HG03565 (cell line): ENCODE results near the gene SLC15A2.

Experiments
- ATAC-seq: cut with Tn5 transposase; IDR thresholded peaks from one replicate; pipeline ENCODE4 v1.9.1; 2021; ENCODE audit warnings: mild to moderate bottlenecking, moderate library complexity; ENCODE audit not compliant: unreplicated experiment

SLC15A2 gene

GRCh38 chr3:121979734-121980449 is 85.7 kb downstream of the SLC15A2 start:
- peak; percentile 57 for ATAC-seq

- ATAC-seq = peak; percentile 9
Measured at GRCh38 chr3:121980450-121980796, 86.2 kb downstream of the SLC15A2 start.

- ATAC-seq = no peak
Measured at GRCh38 chr3:121981473-121981872, 87.3 kb downstream of the SLC15A2 start.

GRCh38 chr3:121985846-121986245 is 91.6 kb downstream of the SLC15A2 start:
- ATAC-seq = no peak

- ATAC-seq = no peak
Measured at GRCh38 chr3:121988146-121988545, 93.9 kb downstream of the SLC15A2 start.

GRCh38 chr3:121989943-121990342 is 95.7 kb downstream of the SLC15A2 start:
- no peak for ATAC-seq

- ATAC-seq = peak; percentile 62
Measured at GRCh38 chr3:121992601-121993560, 98.7 kb downstream of the SLC15A2 start.
